Neural progenitor cell (in vitro differentiated cells): ENCODE data around the gene SYNDIG1L. TPM values are rescaled to one million over a fixed set of nuclear protein-coding genes. Genes with fewer than 3 reads are reported as not detected.

ENCODE experiments used
- DNase-seq: peaks from one replicate; pipeline ENCODE4 v3.0.0-alpha.2; 2016; ENCODE audit warnings: low spot score
- H2AFZ ChIP-seq: fragments of 200-600 bp; sonication (generic); replicated peaks from 2 replicates; pipeline ENCODE4 v1.6.1; 2016; ENCODE audit warnings: antibody characterized with exemption
- H3F3A ChIP-seq: fragments of 200-600 bp; sonication (generic); 2 replicates; pipeline ENCODE4 v1.6.1; 2016; ENCODE audit warnings: antibody characterized with exemption, low read depth
- H3K27ac ChIP-seq: fragments of 200-600 bp; sonication (generic); 2 replicates; pipeline ENCODE4 v1.5.1; 2016; ENCODE audit warnings: mild to moderate bottlenecking
- H3K27me3 ChIP-seq: fragments of 200-600 bp; sonication (generic); 2 replicates; pipeline ENCODE4 v1.6.1; 2016; ENCODE audit warnings: mild to moderate bottlenecking, moderate library complexity
- H3K36me3 ChIP-seq: fragments of 200-600 bp; sonication (generic); 2 replicates; pipeline ENCODE4 v1.5.1; 2016
- H3K4me1 ChIP-seq: fragments of 200-600 bp; sonication (generic); 2 replicates; pipeline ENCODE4 v1.6.1; 2016; ENCODE audit warnings: mixed run types
- H3K4me2 ChIP-seq: fragments of 200-600 bp; sonication (generic); 2 replicates; pipeline ENCODE4 v1.6.1; 2016
- H3K4me3 ChIP-seq: fragments of 200-600 bp; sonication (generic); 2 replicates; pipeline ENCODE4 v1.5.1; 2016
- H3K79me2 ChIP-seq: fragments of 200-600 bp; sonication (generic); 2 replicates; pipeline ENCODE4 v1.6.1; 2016; ENCODE audit warnings: low read depth
- H3K9ac ChIP-seq: fragments of 200-600 bp; sonication (generic); 2 replicates; pipeline ENCODE4 v1.6.1; 2016
- H3K9me3 ChIP-seq: fragments of 200-600 bp; sonication (generic); 2 replicates; pipeline ENCODE4 v1.5.1; 2016; ENCODE audit warnings: low read depth
- H4K20me1 ChIP-seq: fragments of 200-600 bp; sonication (generic); 2 replicates; pipeline ENCODE4 v1.6.1; 2016; ENCODE audit warnings: low read depth
- H3K27ac Mint-ChIP-seq: 3 replicates; pipeline ENCODE4 v1.8.0; 2021; ENCODE audit warnings: mixed read lengths
- H3K27me3 Mint-ChIP-seq: 2 replicates; pipeline ENCODE4 v1.8.0; 2022; ENCODE audit warnings: low read depth, mild to moderate bottlenecking, inconsistent platforms, moderate library complexity, mixed read lengths; ENCODE audit not compliant: insufficient read depth
- H3K36me3 Mint-ChIP-seq: 3 replicates; pipeline ENCODE4 v1.8.0; 2021; ENCODE audit warnings: mixed read lengths
- H3K4me1 Mint-ChIP-seq: 3 replicates; pipeline ENCODE4 v1.8.0; 2021; ENCODE audit warnings: mixed read lengths
- H3K4me3 Mint-ChIP-seq: 3 replicates; pipeline ENCODE4 v1.8.0; 2021; ENCODE audit warnings: mild to moderate bottlenecking, moderate library complexity, mixed read lengths
- H3K9me3 Mint-ChIP-seq: 3 replicates; pipeline ENCODE4 v1.8.0; 2020; ENCODE audit warnings: mixed read lengths
- CTCF ChIP-seq: fragments of 200-600 bp; sonication (generic); IDR thresholded peaks from 2 replicates; pipeline ENCODE4 v1.5.1; 2017; ENCODE audit warnings: antibody characterized with exemption, mild to moderate bottlenecking
- EZH2 ChIP-seq: fragments of 200-600 bp; sonication (generic); IDR thresholded peaks from 2 replicates; pipeline ENCODE4 v1.6.1; 2017; ENCODE audit warnings: antibody characterized with exemption, mild to moderate bottlenecking, moderate library complexity
- EZH2phosphoT487 ChIP-seq: fragments of 200-600 bp; sonication (generic); IDR thresholded peaks from 2 replicates; pipeline ENCODE4 v1.6.1; 2017; ENCODE audit warnings: antibody characterized with exemption
- total RNA-seq: library from RNA; depleted of rRNA; stranded (reverse); fragments of >200 nt; gene quantifications from 2 replicates; pipeline ENCODE4 v1.2.3, GENCODE V29; 2015; ENCODE audit warnings: low replicate concordance

The SYNDIG1L gene
- total RNA-seq, 1 donor from 2014 or later, result not detected

DNA sequence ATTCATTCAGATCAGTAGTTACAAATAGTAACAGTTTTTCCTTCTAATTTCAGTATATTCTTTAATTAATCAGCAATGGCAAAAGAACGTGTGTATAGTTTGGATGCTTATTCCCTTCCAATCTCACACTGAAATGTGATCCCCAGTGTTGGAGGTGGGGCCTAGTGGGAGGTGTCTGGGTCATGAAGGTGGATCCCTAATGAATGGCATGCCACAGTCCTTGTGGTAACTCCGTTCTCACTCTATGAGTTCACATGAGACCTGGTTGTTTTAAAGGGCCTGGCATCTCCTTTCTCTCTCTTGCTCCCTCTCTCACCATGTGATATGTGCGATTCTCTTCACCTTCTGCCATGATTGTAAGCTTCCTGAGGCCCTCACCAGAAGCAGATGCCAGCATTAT is 18.9 kb upstream of the SYNDIG1L start:
- Mint-ChIP-seq H3K9me3 (no peaks in the 10 kb centered on the region), H3K36me3 (no peaks in the 10 kb centered on the region), H3K4me1 (peaks cover 3% of the 10 kb centered on the region), H3K27ac (no peak overlapping the region), H3K27me3 (peaks cover 4% of the 10 kb centered on the region), H3K4me3 (no peak overlapping the region)
- Histone ChIP-seq H3K27me3 (no peaks in the 10 kb centered on the region), H3K4me1 (no peaks in the 10 kb centered on the region), H4K20me1 (no peaks in the 10 kb centered on the region), H3K4me3 (no peak overlapping the region), H3K27ac (no peak overlapping the region), H3K36me3 (no peaks in the 10 kb centered on the region), H2AFZ (no peak overlapping the region), H3K4me2 (no peak overlapping the region), H3K79me2 (no peaks in the 10 kb centered on the region), H3F3A (peaks cover 10% of the 10 kb centered on the region), H3K9ac (no peak overlapping the region), H3K9me3 (no peaks in the 10 kb centered on the region)
- DNase-seq, result no peak
- TF ChIP-seq EZH2, result no peak
- no peak for TF ChIP-seq CTCF
- TF ChIP-seq EZH2phosphoT487, result no peak

- H3K36me3 ChIP-seq, result no peaks in the 10 kb centered on the region
- no peak overlapping the region for H3K27ac ChIP-seq
- H3K4me3 ChIP-seq, result no peak overlapping the region
- H3K79me2 ChIP-seq, result no peaks in the 10 kb centered on the region
- no peaks in the 10 kb centered on the region for H3K9me3 ChIP-seq
- DNase-seq, result no peak
- H3K4me1 Mint-ChIP-seq, result peaks cover 5% of the 10 kb centered on the region
- H3K4me3 Mint-ChIP-seq, result no peak overlapping the region
- no peak overlapping the region for H3K4me2 ChIP-seq
- no peak overlapping the region for H3K9ac ChIP-seq
- no peaks in the 10 kb centered on the region for H3K9me3 Mint-ChIP-seq
- H3K27ac Mint-ChIP-seq, result no peak overlapping the region
- no peak for TF ChIP-seq CTCF
- no peak for TF ChIP-seq EZH2
- TF ChIP-seq EZH2phosphoT487, result no peak
- H3K27me3 ChIP-seq, result no peaks in the 10 kb centered on the region
- peaks cover 10% of the 10 kb centered on the region for H3F3A ChIP-seq
- H3K36me3 Mint-ChIP-seq, result no peaks in the 10 kb centered on the region
- peaks cover 4% of the 10 kb centered on the region for H3K27me3 Mint-ChIP-seq
- H2AFZ ChIP-seq, result no peak overlapping the region
- H3K4me1 ChIP-seq, result no peaks in the 10 kb centered on the region
- H4K20me1 ChIP-seq, result no peaks in the 10 kb centered on the region
Observed at GRCh38 chr14:74442757-74443156, 16.7 kb upstream of the SYNDIG1L start.

- Mint-ChIP-seq H3K36me3 (no peaks in the 10 kb centered on the region), H3K4me3 (no peak overlapping the region), H3K4me1 (peaks cover 5% of the 10 kb centered on the region), H3K27ac (no peak overlapping the region), H3K9me3 (no peaks in the 10 kb centered on the region), H3K27me3 (peaks cover 4% of the 10 kb centered on the region)
- no peak for TF ChIP-seq CTCF
- no peak overlapping the region for H2AFZ ChIP-seq
- no peak overlapping the region for H3K4me2 ChIP-seq
- no peaks in the 10 kb centered on the region for H3K27me3 ChIP-seq
- no peak overlapping the region for H3K9ac ChIP-seq
- H3K9me3 ChIP-seq, result no peaks in the 10 kb centered on the region
- H3K79me2 ChIP-seq, result no peaks in the 10 kb centered on the region
- peaks cover 13% of the 10 kb centered on the region for H3F3A ChIP-seq
- no peak for DNase-seq
- H4K20me1 ChIP-seq, result peaks cover 6% of the 10 kb centered on the region
- peaks cover 6% of the 10 kb centered on the region for H3K4me1 ChIP-seq
- H3K4me3 ChIP-seq, result no peak overlapping the region
- H3K27ac ChIP-seq, result no peak overlapping the region
- H3K36me3 ChIP-seq, result no peaks in the 10 kb centered on the region
Observed at GRCh38 chr14:74441113-74441512, 15.1 kb upstream of the SYNDIG1L start.
